Jurkat, Clone E6-1 (cell line): ENCODE data around the gene TTK. TPM values are rescaled to one million over a fixed set of nuclear protein-coding genes. Genes with fewer than 3 reads are reported as not detected.

Experiments used
- DNase-seq: peaks from one replicate; pipeline ENCODE4 v3.0.0-alpha.2; 2011; ENCODE audit warnings: low read depth, low spot score
- H3K4me3 ChIP-seq: 2 replicates; pipeline ENCODE4 v1.5.1; 2011; ENCODE audit warnings: mild to moderate bottlenecking, low read length, control low read depth, moderate library complexity
- polyA plus RNA-seq: library from polyadenylated mRNA; unstranded; fragments of >200 nt; gene quantifications from one replicate; pipeline ENCODE4 v1.2.1, GENCODE V29; 2012; ENCODE audit warnings: missing spikeins; ENCODE audit not compliant: insufficient read length, insufficient read depth

The TTK gene
- 57.4 TPM for polyA plus RNA-seq

- peak within 1 kb of the TSS; percentile 77 for H3K4me3 ChIP-seq
- DNase-seq: peak; percentile 97
Measured at GRCh38 chr6:80004173-80005072, at the start of gene TTK. TSS of gene TTK (plus strand) at chr6:80004649. CDS start at chr6:80005844, 1,195 bp downstream.

- H3K4me3 ChIP-seq: no peak overlapping the region
- DNase-seq: no peak
Measured at GRCh38 chr6:79954849-79955248, 49.6 kb upstream of the TTK start.

- H3K4me3 ChIP-seq: peak overlapping the region; percentile 30
- DNase-seq: peak; percentile 99
Measured at GRCh38 chr6:79964607-79965081, 39.8 kb upstream of the TTK start.

GRCh38 chr6:79967178-79967577 is 37.3 kb upstream of the TTK start:
- DNase-seq: no peak
- no peak overlapping the region for H3K4me3 ChIP-seq

GRCh38 chr6:79969784-79970183 is 34.7 kb upstream of the TTK start:
- no peak for DNase-seq
- H3K4me3 ChIP-seq: no peak overlapping the region

- no peak for DNase-seq
- no peak overlapping the region for H3K4me3 ChIP-seq
Measured at GRCh38 chr6:79971193-79971592, 33.3 kb upstream of the TTK start.

GRCh38 chr6:79981652-79982051 is 22.8 kb upstream of the TTK start:
- no peak for DNase-seq
- no peak overlapping the region for H3K4me3 ChIP-seq

- DNase-seq: peak; percentile 96
- H3K4me3 ChIP-seq: no peak overlapping the region
Measured at GRCh38 chr6:79984261-79984660, 20.2 kb upstream of the TTK start.

- DNase-seq: no peak
- no peak overlapping the region for H3K4me3 ChIP-seq
Measured at GRCh38 chr6:79985128-79985527, 19.3 kb upstream of the TTK start.

GRCh38 chr6:79989641-79990040 is 14.8 kb upstream of the TTK start:
- DNase-seq: no peak
- H3K4me3 ChIP-seq: no peak overlapping the region

- DNase-seq: no peak
- no peak overlapping the region for H3K4me3 ChIP-seq
Measured at GRCh38 chr6:79993012-79993910, 11.2 kb upstream of the TTK start.

- no peak overlapping the region for H3K4me3 ChIP-seq
- DNase-seq: no peak
Measured at GRCh38 chr6:79993911-79994309, 10.5 kb upstream of the TTK start.

- no peak overlapping the region for H3K4me3 ChIP-seq
- no peak for DNase-seq
Measured at GRCh38 chr6:79997728-79998127, 6.7 kb upstream of the TTK start.

- no peak for DNase-seq
- no peak overlapping the region for H3K4me3 ChIP-seq
Measured at GRCh38 chr6:80001337-80001736, 3.1 kb upstream of the TTK start.

GRCh38 chr6:80003826-80004172 is 650 bp upstream of the TTK start:
- H3K4me3 ChIP-seq: peak overlapping the region; percentile 77
- peak; percentile 96 for DNase-seq

- no peak for DNase-seq
- H3K4me3 ChIP-seq: peak overlapping the region; percentile 77
Measured at GRCh38 chr6:80005406-80005805, 957 bp downstream of the TTK start.

GRCh38 chr6:80006541-80006940 is 2.1 kb downstream of the TTK start:
- no peak for DNase-seq
- no peak overlapping the region for H3K4me3 ChIP-seq

- no peak overlapping the region for H3K4me3 ChIP-seq
- no peak for DNase-seq
Measured at GRCh38 chr6:80009531-80009930, 5.1 kb downstream of the TTK start.

GRCh38 chr6:80010288-80010687 is 5.8 kb downstream of the TTK start:
- no peak overlapping the region for H3K4me3 ChIP-seq

More at GRCh38 chr6:80010288-80010687, 5.8 kb downstream of the TTK start:
- no peak for DNase-seq
